NK-92 treated with Interleukin-12 subunit alpha and Interleukin-12 subunit beta, amount 100 ng/mL, for 24 hours (cell line): ENCODE results near the gene AEBP1.

Experiments used
- DNase-seq: peaks from one replicate; lab custom pipeline; 2025; lab: John Stamatoyannopoulos, UW

AEBP1 gene

DNA sequence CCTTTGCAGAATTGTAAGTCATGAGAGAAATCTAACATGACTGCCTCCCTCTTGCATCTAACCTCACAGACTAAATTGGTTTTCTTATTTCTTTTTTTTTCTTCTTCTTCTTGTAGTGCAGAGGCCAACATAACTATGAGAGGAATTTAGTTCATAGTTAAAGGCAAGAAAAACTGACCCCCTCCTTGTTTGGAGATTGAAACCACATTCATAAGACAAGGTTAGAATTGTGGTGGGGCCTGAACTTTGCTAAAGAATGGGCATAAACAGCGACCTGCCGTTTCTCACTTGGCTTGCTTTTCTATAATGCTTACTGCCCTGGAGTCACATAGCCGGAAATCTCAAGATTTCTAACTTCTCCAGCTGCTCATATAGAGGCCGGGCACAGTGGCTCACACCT is 19.4 kb upstream of the AEBP1 start:
- DNase-seq, result no peak

DNA sequence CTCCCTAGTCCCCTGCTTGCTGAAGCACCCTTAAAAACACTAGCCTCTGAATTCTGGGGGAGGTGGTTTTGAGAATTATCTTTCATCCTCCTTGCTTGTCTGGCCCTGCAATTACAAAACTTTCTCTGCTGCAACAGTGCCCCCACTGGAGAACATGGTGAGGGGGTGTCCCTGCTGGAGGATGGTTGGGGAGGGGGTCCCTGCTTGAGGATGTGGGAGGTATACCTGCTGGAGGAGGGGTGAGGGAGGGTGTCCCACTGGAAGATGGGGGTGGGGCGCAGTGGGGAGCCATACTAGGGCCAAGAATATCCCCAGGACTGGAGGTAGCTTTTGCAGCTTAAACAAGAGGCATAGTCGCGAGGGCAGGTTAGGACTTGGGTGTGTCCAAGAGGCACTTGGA is 18.6 kb upstream of the AEBP1 start:
- no peak for DNase-seq

DNA sequence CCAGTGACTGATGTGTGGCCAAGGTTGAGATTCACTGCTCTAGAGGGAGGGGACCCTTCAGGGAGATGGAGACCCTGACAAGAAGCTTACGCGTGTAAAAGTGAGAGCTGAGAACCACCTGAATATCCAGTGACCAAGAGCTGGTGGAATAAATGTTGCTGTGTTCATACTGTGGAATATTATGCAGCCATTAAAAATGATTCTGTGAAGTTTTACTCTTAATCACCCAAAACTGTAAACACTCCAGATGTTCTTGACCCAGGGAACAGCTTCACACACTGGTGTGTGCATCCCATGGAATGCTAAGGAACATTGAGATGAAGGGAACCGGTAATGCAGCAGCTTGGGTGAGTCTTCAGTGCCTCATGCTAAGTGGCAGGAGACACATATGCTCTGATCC is 17.5 kb upstream of the AEBP1 start:
- no peak for DNase-seq

DNA sequence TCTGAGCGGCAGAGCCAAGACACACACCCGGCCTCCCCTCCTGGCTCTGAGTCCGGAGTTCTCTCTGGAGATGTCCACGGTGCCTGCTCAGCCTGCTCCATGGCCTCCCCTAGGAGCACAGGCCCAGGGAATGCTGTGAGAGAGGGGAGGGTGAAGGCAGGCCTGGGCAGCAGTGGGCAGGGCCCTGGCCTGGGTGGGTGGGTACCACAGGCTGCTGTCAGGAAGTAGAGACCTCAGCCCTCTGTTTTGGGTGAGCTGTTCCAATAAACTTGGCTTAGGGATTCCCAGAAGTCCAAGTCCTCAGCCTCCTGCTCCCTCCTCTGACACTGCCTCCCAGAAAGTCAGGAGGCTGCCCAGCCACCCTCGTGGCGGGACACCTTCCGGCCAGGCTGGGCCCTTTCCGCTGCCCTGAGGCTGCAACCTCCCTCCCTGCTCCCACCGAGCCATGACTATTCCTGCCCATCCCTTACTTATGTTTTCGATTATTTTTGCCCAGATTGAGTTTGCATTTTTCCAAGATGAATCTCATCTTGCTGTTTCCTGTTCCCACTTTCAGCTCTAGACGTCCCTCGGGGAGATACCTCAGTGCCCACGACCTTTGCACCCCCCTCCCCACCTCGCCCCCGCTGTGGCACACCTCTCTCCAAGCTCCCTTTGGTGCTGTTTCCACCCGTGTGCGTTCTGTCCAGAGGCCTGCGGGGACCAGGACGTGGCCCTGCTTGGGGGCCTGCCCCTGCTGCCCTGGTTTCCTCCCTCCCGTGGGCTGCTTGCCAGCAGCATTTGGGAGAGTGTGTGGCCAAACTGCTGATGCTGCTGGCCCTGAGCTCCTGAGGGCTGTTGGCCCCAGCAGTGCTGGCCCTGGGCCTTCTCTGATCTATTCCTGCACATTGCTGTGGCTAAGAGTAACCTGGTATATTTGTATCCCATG is 16.0 kb upstream of the AEBP1 start:
- DNase-seq, result no peak

DNA sequence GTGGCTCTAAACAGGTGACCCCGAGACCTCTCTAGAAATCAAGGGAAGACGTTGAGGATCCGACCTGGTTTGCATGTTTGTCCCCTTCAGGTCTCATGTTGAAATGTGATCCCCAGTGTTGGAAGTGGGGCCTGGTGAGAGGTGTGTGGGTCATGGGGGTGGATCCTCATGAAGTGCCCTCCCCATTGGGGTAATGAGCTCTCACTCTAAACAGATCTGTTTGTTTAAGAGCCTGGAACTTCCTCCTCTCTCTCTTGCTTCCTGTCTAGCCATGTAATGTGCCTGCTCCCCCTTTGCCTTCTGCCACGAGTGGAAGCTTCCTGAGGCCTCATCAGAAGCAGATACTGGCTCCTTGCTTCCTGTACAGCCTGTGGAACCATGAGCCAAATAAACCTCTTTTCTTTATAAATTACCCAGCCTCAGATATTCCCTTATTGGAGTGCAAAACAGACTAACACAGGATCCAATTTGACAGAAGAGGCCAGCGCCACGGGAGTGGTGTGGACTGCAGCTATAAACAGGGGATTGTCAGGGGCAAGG is 11.0 kb upstream of the AEBP1 start:
- DNase-seq, result no peak

DNA sequence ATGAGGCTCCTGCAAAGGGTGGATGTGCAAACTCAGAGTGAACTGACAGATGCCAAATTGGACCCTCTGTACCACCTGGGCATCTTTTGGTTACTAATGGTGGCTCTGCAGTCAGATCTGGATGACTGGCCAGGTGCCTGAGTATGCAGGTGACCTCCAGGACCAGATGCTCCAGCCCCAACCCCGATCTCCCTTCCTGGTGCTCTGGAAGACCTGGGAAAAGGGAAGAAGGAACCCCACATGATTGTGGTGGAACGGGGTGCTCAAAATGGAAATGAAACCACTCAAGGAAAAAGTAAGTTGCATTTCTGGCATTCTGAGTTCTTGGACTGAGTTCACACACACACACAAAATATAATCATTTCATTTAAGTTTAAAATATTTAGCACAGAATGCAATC is 9.8 kb upstream of the AEBP1 start:
- no peak for DNase-seq

DNA sequence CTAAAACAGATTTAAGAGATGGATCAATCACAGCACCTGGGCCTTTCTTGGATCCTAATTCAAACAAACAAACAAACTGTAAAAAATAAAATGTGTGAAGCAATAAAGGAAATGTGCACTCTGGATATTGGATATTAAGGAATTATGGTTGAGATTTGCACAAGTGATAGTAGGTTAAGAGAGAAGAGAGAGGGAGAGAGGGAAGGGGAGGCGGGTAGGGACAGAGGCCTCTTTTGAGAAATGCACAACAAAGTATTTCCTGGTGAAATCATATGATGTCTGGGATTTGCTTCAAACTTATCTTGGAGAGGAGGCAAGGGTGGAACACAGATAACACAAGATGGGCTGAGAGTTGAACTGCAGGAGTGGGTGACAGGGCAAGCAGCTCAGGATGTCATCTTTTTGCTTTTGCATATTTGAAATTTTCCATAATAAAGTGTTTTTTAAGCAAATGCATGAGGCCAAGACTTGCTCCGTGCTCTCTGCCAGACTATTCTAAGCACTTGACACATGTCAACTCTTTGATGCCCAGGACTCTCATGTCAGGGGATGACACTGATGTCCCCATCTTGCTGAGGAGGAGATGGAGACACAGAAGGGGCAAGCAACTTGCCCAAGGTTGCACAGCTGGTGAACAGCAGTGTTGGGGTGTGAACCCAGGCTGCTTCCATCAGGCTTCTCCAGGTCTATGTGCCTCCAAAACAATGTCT is 9.1 kb upstream of the AEBP1 start:
- DNase-seq, result no peak

DNA sequence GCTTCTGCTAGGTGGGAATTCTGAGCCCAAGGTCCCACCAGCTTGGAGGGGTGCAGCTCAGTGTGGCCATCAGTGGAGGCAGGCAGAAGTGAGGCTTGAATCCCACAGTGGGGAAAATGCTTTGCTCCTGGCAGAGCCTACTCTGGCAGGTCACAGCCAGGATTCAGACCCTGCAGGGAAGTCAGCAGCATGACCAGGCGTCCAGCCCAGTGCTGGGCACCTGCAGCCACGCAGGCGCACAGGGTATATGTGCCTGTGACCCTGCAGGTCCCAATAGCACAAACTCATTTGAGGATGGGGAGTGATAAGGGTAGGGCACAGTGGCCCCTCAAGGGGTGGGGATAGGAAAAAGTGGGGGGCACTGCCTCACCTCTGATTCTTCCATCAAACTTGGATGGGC is 8.4 kb upstream of the AEBP1 start:
- DNase-seq, result no peak

DNA sequence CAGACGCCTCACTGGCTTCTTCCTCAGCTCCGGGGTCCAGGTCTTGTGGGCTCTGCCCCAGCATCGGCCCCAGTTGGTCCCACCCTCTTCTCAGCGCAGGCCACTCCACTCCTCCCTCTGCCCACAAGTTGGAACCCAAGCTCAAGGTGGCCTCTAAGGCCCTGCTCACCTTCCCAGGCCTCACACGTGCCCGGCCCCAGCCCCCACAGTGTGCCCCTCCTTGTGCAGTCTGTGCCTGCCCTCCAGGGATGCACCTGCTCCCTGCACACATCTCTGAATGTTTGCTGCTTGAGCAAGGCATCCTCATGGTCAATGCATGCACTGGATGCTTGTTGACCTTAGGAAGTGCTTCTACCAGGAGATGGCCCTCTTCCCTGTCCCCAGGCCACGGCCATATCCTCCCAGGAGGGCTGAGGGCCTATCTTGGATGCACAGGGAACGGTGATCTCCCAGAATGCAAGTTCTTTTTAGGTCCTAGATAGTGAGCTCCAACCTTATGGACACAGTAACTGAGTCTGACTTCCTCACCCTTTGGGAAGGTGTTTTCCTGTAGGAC is 7.7 kb upstream of the AEBP1 start:
- no peak for DNase-seq

DNA sequence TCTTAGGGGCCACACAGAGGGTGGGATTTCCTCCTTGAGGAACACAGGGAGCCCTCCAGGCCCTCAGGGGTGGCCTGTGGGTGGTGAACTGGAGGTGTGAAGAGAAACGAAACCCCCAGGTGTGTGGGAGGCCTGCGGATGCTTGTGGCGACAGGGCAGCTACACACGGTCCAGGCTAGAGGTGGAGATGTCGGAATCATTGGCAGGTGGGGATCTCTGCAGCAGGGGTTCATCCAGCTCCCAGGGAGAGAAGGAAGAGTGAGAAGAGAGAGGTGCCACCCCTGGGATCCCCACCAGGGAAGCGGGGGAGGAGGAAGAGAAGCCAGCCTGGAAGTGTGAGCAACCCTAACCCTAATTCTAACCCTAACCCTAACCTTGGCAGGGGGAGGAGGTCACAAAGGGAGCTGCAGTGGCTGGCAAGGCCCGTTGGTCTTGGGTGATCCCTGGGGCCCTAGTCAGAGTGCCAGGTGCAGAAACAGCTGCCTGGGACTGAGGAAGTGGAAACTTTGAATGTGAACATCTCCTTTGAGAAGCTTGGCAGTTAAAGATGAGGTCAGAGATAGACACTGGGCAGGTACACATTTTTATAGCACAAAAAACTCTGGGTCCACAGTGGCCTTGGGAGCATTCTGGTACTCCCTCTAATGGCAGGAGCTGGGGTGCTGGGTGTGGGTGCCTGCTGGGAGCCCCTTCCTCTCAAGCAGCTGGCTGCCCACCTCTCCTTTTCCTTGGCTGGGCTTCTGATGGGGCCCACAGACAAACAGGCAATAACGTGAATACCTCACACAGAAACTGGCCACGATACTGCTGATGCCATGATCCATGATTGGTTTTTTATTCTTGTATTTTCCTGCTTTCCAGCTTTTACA is 6.8 kb upstream of the AEBP1 start:
- no peak for DNase-seq

DNA sequence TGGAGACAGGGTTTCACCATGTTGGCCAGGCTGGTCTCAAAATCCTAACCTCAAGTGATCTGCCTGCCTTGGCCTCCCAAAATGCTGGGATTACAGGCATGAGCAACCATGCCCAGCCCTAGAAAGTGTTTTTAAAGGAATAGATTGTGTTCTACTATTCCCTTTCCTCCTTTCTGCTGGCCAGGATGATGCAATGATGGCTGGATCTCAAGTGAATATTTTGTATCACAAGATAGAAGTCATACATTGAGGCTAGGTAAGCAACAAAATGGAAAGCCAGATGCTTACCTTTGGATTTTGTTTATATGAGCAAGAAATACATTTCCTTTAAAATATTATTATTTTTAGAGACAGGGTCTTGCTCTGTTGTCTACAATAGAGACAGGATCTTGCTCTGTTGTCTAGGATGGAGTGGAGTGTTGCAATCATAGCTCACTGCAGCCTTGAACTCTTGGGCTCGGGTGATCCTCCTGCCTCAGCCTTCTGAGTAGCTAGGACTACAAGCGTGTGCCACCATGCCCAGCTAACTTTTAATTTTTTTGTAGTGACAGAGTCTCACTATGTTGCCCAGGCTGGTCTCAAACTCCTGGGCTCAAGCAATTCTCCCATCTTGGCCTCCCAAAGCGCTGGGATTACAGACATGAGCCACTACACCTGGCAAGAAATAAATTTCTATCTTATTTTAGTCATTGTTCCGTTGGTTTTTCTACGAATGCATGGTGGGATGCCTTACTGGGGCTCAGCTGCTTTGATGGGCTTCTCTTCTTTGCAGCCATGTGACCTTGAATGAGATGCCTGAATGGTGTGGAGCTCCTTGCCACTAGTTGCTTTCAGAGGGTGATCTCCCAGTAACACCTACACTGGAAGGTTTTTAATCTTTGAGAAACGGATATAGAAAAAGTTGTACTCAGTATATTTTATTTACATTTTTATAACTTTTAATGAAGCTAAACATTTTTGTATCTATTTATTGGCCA is 5.8 kb upstream of the AEBP1 start:
- DNase-seq, result no peak

DNA sequence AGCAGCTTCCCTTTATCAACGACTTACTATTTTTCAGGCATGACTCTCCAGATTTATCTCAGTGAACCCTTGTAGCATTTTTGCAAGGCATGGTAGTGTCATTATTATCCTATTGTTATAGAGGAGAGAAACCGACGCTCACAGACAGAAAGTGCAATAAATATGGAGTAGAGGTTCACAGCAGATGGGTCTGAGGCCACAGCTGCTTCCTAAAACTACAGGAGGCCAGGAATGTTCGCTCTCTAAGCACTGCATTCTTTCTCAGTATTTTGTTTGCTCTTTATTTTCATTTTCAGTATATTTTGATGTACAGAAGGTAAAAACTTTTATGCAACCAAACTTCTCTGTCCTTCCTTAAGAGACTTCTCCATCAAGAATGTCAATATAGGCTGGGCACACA is 4.5 kb upstream of the AEBP1 start:
- no peak for DNase-seq

DNA sequence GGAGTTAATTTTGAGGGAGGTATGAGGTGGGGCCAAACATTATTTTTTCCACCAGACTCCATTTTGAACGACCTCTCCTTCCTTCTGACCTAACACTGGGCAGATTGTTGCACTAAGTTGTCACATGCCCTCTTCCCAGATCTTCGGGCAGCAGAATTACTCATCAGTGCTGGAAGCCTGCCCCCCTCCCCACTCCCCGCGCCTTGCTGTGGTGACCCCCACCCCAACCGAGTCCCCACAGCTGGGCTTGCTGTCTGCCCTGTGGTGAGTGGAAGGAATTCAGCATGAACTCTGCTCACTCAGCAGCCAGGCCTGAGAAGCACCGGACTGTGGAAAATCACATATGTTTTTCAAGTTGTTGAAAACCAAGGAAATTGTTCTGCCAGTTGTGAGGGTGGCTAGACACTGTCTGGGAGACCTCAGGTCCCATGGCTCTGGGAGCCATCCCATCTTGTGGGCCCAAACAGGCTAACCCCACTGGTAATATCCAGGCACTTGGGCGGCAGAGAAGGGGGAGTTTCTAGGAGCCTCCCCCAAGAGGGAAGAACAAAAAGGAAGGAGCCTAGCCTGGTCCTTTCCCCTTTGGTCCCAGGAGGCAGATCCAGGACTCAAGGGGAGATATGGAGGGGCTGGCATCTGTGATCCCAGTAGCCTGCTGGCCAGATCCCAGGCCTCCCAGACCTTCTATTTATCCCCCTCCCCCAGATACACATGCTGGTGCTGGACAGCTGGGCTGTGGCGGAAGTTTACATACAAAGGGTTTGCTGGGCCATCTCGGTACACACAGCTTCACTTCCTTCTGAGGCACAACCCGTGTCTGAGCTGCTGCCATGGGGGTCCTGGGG is 3.5 kb upstream of the AEBP1 start:
- no peak for DNase-seq

DNA sequence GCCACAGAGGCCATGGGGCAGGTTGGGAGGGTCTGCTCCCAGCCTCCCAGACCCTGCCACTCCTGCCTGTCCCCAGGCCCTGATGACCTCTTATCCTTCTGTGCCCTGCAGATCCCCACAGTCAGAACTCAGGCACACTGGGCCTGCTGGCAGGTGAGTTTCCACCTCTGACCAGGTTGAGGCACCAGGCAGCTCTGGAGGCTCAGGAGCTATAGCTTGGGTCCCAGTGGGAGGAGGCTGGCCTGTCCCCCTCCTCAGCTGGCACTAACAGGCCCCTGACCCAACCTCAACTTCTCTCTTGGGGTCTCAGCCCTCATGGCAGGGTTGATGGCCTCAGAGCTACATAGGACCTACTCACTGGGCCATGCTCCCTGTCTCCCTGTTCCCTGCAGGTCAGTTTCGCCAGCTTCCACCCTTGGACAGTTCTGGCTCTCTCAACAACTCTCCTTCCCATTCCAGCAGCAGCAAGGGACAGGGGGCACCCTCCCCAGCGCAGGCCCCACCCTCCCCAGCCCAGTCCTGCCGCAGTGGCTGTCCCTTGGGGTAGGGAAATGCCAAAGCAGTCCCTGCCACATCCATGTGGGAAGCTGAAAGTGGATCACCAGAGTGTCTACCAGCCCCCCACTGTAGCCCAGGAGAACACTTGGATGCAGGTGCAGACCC is 2.7 kb upstream of the AEBP1 start:
- DNase-seq, result no peak

DNA sequence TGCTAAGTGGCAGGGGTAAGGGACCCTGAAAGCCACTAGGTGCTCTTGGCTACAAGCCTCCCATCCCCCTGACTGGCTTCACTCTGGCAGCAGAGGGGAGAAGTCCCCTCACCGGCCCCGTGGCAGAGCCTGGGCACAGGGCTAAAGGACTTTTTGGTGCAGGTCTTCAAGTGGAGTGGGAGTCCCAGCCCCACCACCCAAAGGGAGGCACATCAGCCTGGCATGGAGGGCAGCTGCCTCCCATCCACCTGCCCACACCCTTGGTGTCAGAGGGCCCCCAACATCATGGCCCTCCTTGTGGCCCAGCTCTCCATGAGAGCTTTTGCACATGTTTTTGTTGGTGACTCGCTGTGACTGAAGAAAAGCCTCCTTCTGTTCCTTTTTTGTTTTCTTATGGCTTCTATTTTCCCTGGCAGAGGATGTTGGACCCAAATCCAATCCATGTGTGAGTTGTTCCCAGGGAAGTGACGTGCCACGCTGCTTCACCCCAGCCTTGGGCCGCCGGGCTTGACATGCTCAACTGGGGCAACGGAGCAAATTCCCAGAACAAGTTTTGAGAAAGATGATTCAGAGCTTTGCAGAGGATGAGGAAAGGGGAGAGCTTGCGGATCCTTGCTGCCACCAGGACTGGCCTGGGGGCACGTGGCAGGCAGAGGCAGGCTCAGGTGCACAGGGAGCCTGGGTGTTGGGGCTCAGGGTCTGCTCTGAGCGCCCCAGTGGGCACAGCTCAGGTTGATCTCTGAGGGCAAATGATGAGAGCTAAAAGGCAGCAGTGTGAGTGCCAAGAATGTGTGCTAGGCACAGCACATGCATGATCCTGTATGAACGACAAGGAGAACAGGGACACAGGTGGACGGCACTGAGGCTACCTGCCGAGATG is 1.9 kb upstream of the AEBP1 start:
- DNase-seq, result no peak

DNA sequence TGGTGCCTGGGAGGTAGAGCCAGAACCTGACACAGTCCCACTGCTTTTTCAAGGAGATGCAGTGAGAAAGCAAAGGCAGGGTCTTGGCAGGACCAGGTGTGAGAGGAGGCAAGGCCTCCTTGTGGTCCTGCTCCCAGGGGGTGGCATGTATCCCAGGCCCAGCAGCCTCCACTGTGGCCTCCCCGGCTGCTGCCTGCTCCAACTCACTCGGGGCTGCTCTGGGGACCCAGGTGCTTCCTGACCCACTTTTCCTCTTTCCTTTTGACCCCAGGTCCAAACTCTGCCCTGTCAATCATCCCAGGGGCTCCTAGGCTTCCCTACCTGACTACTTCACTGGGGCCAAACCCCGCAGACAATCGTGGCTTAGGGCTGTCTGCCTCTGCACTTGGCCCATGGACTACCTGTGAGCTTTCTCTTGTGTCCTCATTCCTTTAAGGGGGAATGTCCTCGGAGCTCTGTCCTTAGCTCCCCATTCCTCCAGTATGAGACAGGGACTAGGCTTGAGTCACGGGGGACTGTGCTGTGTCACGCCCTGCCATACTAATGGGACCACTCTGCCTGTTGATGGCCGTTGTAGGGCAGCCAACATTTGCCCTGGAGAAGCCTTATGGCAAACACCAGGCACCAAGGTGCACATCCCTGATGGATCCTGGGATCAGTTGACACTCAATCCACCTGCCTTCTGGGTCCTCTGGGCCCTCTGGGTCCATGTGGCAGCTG is 1.1 kb upstream of the AEBP1 start:
- DNase-seq, result no peak

DNA sequence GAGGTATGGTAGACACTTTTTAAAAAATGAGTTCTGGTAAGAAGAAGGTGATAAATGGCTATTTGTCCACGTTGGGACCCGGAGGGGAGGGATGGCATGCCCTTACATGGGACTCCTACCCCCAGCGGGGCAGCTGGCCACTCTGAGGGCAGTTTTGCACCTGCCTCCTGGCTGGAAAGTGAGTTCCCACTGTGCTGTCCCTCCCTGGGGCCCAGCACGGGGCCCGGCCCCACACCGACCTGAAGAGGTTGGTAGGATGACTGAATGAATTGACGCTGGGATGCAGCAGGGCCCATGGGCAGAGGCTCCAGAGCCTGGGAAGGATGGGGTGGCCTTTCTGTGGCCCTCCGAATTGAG is 601 bp upstream of the AEBP1 start:
- DNase-seq, result no peak
